GM21381 (cell line): Measurements from ENCODE around the gene SLC48A1.

Experiments
- ATAC-seq: cut with Tn5 transposase; IDR thresholded peaks from one replicate; pipeline ENCODE4 v1.9.1; 2021; ENCODE audit warnings: mild to moderate bottlenecking, moderate library complexity; ENCODE audit not compliant: unreplicated experiment

The SLC48A1 gene

GRCh38 chr12:47789712-47790489, 16.9 kb downstream of the SLC48A1 start:
- ATAC-seq: no peak

- ATAC-seq: no peak
These were observed 17.8 kb downstream of the SLC48A1 start for GRCh38 chr12:47790676-47791350.

- ATAC-seq: no peak
These were observed 18.3 kb downstream of the SLC48A1 start for GRCh38 chr12:47791351-47791746.

GRCh38 chr12:47791874-47792273, 18.8 kb downstream of the SLC48A1 start:
- ATAC-seq: no peak

GRCh38 chr12:47793015-47793681, 20.1 kb downstream of the SLC48A1 start:
- no peak for ATAC-seq

- no peak for ATAC-seq
These were observed 21.6 kb downstream of the SLC48A1 start for GRCh38 chr12:47794679-47795078.

GRCh38 chr12:47795121-47795813, 22.2 kb downstream of the SLC48A1 start:
- ATAC-seq: no peak

GRCh38 chr12:47795814-47796411, 22.9 kb downstream of the SLC48A1 start:
- ATAC-seq: no peak

GRCh38 chr12:47797441-47797840, 24.4 kb downstream of the SLC48A1 start:
- ATAC-seq: no peak

GRCh38 chr12:47798382-47798948, 25.4 kb downstream of the SLC48A1 start:
- ATAC-seq: no peak

- no peak for ATAC-seq
These were observed 26.4 kb downstream of the SLC48A1 start for GRCh38 chr12:47799357-47799955.

GRCh38 chr12:47800582-47800981, 27.5 kb downstream of the SLC48A1 start:
- no peak for ATAC-seq

GRCh38 chr12:47801170-47801903, 28.3 kb downstream of the SLC48A1 start:
- ATAC-seq: no peak

- no peak for ATAC-seq
These were observed 28.8 kb downstream of the SLC48A1 start for GRCh38 chr12:47801904-47802246.

GRCh38 chr12:47802312-47802711, 29.3 kb downstream of the SLC48A1 start:
- no peak for ATAC-seq

GRCh38 chr12:47803191-47803875, 30.3 kb downstream of the SLC48A1 start:
- ATAC-seq: no peak

GRCh38 chr12:47804171-47804570, 31.1 kb downstream of the SLC48A1 start:
- ATAC-seq: no peak

GRCh38 chr12:47805417-47805816, 32.4 kb downstream of the SLC48A1 start:
- ATAC-seq: no peak

GRCh38 chr12:47807338-47807737, 34.3 kb downstream of the SLC48A1 start:
- no peak for ATAC-seq
